ENCODE data around the gene SLC35D2.

The SLC35D2 gene

GRCh38 chr9:96321515-96321914, 62.0 kb downstream of the SLC35D2 start:
- H3K9ac ChIP-seq, result no peak overlapping the region
- no peaks in the 10 kb centered on the region for H3K9me3 ChIP-seq (ENCODE audit: control insufficient read depth, low read length)
- no peaks in the 10 kb centered on the region for H3K27me3 ChIP-seq (ENCODE audit: control insufficient read depth, insufficient read depth, low read length)
- no peaks in the 10 kb centered on the region for H3K36me3 ChIP-seq (ENCODE audit: control insufficient read depth, insufficient read depth, low read length)
- no peak overlapping the region for H3K27ac ChIP-seq
- no peaks in the 10 kb centered on the region for H3K4me1 ChIP-seq
- TF ChIP-seq CTCF (IDR thresholded peaks at IDR 0.05), result no peak
- H3K4me3 ChIP-seq (ENCODE audit: low read depth, low read length), result no peak overlapping the region
- no peaks in the 10 kb centered on the region for H3K79me2 ChIP-seq
- no peak overlapping the region for H2AFZ ChIP-seq
- H3K4me2 ChIP-seq (ENCODE audit: low read length), result no peak overlapping the region

- Histone ChIP-seq H3K36me3 (ENCODE audit: control insufficient read depth, insufficient read depth, low read length) (no peaks in the 10 kb centered on the region), H3K4me1 (no peaks in the 10 kb centered on the region), H3K9ac (no peak overlapping the region), H3K79me2 (no peaks in the 10 kb centered on the region), H2AFZ (no peak overlapping the region), H3K9me3 (ENCODE audit: control insufficient read depth, low read length) (no peaks in the 10 kb centered on the region), H3K4me2 (ENCODE audit: low read length) (no peak overlapping the region), H3K27ac (no peak overlapping the region), H3K4me3 (ENCODE audit: low read depth, low read length) (no peak overlapping the region), H3K27me3 (ENCODE audit: control insufficient read depth, insufficient read depth, low read length) (no peaks in the 10 kb centered on the region)
- TF ChIP-seq CTCF (IDR thresholded peaks at IDR 0.05), result no peak
Observed at GRCh38 chr9:96320749-96321280, 62.7 kb downstream of the SLC35D2 start.

GRCh38 chr9:96318921-96319565, 64.5 kb downstream of the SLC35D2 start:
- no peak overlapping the region for H2AFZ ChIP-seq
- no peak overlapping the region for H3K9ac ChIP-seq
- H3K27me3 ChIP-seq (ENCODE audit: control insufficient read depth, insufficient read depth, low read length), result no peaks in the 10 kb centered on the region
- H3K36me3 ChIP-seq (ENCODE audit: control insufficient read depth, insufficient read depth, low read length), result no peaks in the 10 kb centered on the region
- TF ChIP-seq CTCF (IDR thresholded peaks at IDR 0.05), result no peak
- H3K4me1 ChIP-seq, result no peaks in the 10 kb centered on the region
- no peaks in the 10 kb centered on the region for H3K79me2 ChIP-seq
- H3K27ac ChIP-seq, result no peak overlapping the region
- H3K9me3 ChIP-seq (ENCODE audit: control insufficient read depth, low read length), result no peaks in the 10 kb centered on the region
- no peak overlapping the region for H3K4me2 ChIP-seq (ENCODE audit: low read length)
- H3K4me3 ChIP-seq (ENCODE audit: low read depth, low read length), result no peak overlapping the region

GRCh38 chr9:96317335-96317980, 66.1 kb downstream of the SLC35D2 start:
- Histone ChIP-seq H3K9ac (no peak overlapping the region), H3K27ac (no peak overlapping the region), H3K79me2 (no peaks in the 10 kb centered on the region), H3K4me1 (no peaks in the 10 kb centered on the region), H2AFZ (no peak overlapping the region), H3K36me3 (ENCODE audit: control insufficient read depth, insufficient read depth, low read length) (no peaks in the 10 kb centered on the region), H3K4me3 (ENCODE audit: low read depth, low read length) (no peak overlapping the region), H3K4me2 (ENCODE audit: low read length) (no peak overlapping the region), H3K27me3 (ENCODE audit: control insufficient read depth, insufficient read depth, low read length) (no peaks in the 10 kb centered on the region), H3K9me3 (ENCODE audit: control insufficient read depth, low read length) (no peaks in the 10 kb centered on the region)
- peak; percentile 81 for TF ChIP-seq CTCF (IDR thresholded peaks at IDR 0.05)

All from parathyroid adenoma (tissue), 2 donors.